PC-9 (cell line): Measurements from ENCODE around the gene PCDHGA5. TPM values are rescaled to one million over a fixed set of nuclear protein-coding genes. Genes with fewer than 3 reads are reported as not detected.

Experiments
- BruUV-seq: library from RNA; stranded (reverse); fragments of 400-500 nt; replicated peaks from 2 replicates; lab custom pipeline; 2021; lab: Mats Ljungman, UMichigan
- CTCF ChIA-PET: fragments of 300-600 bp; sonication (Branson Sonifier 250); formaldehyde crosslinking; loops from one replicate; lab custom pipeline; 2022; ENCODE audit warnings: antibody characterized with exemption; lab: Charles Lee
- POLR2A ChIA-PET: fragments of 300-600 bp; sonication (Branson Sonifier 250); formaldehyde crosslinking; loops from one replicate; lab custom pipeline; 2022; ENCODE audit warnings: antibody characterized with exemption; ENCODE audit not compliant: unreplicated experiment; lab: Charles Lee
- DNase-seq, 2 experiments: peaks; one replicate each; pipeline versions ENCODE4 v3.0.0 to v3.0.0-alpha.2; 2015 to 2022; ENCODE audit warnings: mixed read lengths in 1 of 2
- H2AFZ ChIP-seq: fragments of 200-600 bp; sonication (generic); 2 replicates; pipeline ENCODE4 v1.8.1; 2017; ENCODE audit warnings: antibody characterized with exemption
- H3F3A ChIP-seq: fragments of 200-600 bp; sonication (generic); 2 replicates; pipeline ENCODE4 v1.8.1; 2017; ENCODE audit warnings: antibody characterized with exemption, mild to moderate bottlenecking, low read depth; ENCODE audit not compliant: insufficient read depth
- H3K27ac ChIP-seq: fragments of 200-600 bp; sonication (generic); 2 replicates; pipeline ENCODE4 v1.6.1; 2016; ENCODE audit warnings: mixed run types
- H3K27me3 ChIP-seq: fragments of 200-600 bp; sonication (generic); 2 replicates; pipeline ENCODE4 v1.6.1; 2016; ENCODE audit warnings: low read depth, mixed run types; ENCODE audit not compliant: insufficient read depth
- H3K36me3 ChIP-seq: fragments of 200-600 bp; sonication (generic); 2 replicates; pipeline ENCODE4 v1.6.1; 2016; ENCODE audit warnings: low read depth, mixed run types
- H3K4me1 ChIP-seq: fragments of 200-600 bp; sonication (generic); replicated peaks from 2 replicates; pipeline ENCODE4 v1.6.1; 2016; ENCODE audit warnings: mixed run types; ENCODE audit not compliant: insufficient read depth
- H3K4me2 ChIP-seq: fragments of 200-600 bp; sonication (generic); 2 replicates; pipeline ENCODE4 v1.6.1; 2017; ENCODE audit warnings: mixed run types
- H3K4me3 ChIP-seq: fragments of 200-600 bp; sonication (generic); 2 replicates; pipeline ENCODE4 v1.6.1; 2016; ENCODE audit warnings: mixed run types
- H3K79me2 ChIP-seq: fragments of 200-600 bp; sonication (generic); 2 replicates; pipeline ENCODE4 v1.6.1; 2017; ENCODE audit warnings: low read depth, mixed run types
- H3K9me2 ChIP-seq: fragments of 200-600 bp; sonication (generic); 2 replicates; pipeline ENCODE4 v1.8.1; 2017; ENCODE audit warnings: mild to moderate bottlenecking; ENCODE audit not compliant: insufficient read depth
- H3K9me3 ChIP-seq: fragments of 200-600 bp; sonication (generic); 2 replicates; pipeline ENCODE4 v1.8.1; 2016; ENCODE audit warnings: low read depth; ENCODE audit not compliant: insufficient read depth
- H4K20me1 ChIP-seq: fragments of 200-600 bp; sonication (generic); 2 replicates; pipeline ENCODE4 v1.8.1; 2017; ENCODE audit not compliant: insufficient read depth
- CTCF ChIP-seq: fragments of 200-600 bp; sonication (generic); conservative IDR thresholded peaks from 2 replicates; pipeline ENCODE4 v1.6.1; 2017; ENCODE audit warnings: mixed run types, antibody characterized with exemption, mild to moderate bottlenecking, moderate library complexity
- EZH2 ChIP-seq: fragments of 200-600 bp; sonication (generic); IDR thresholded peaks from 2 replicates; pipeline ENCODE4 v1.8.0; 2017; ENCODE audit warnings: antibody characterized with exemption, low read depth
- intact Hi-C: fragments of 100-400 bp; cut with micrococcal nuclease; formaldehyde crosslinking; loops from one replicate; pipeline ENCODE4 v1.10.0; 2022; ENCODE audit not compliant: unreplicated experiment
- total RNA-seq: library from RNA; stranded (reverse); gene quantifications from 2 replicates; pipeline ENCODE4 v1.2.3, GENCODE V29; 2021

The PCDHGA5 gene
- total RNA-seq, 1 experiment from 2014 or later: 0.13 TPM

- Histone ChIP-seq H3K4me2 (no peak within 1 kb of the TSS), H3K79me2 (no peaks in the 10 kb centered on the region), H3K4me3 (no peak within 1 kb of the TSS), H3K9me3 (no peaks in the 10 kb centered on the region), H3K27ac (no peak within 1 kb of the TSS), H3K9me2 (no peaks in the 10 kb centered on the region), H3K4me1 (no peaks in the 10 kb centered on the region), H2AFZ (peak within 1 kb of the TSS; percentile 60; the same call in 1 of the 2 replicates), H3K36me3 (no peaks in the 10 kb centered on the region), H3F3A (no peaks in the 10 kb centered on the region), H4K20me1 (no peaks in the 10 kb centered on the region), H3K27me3 (no peaks in the 10 kb centered on the region)
- BruUV-seq: no TSS peak
- CTCF ChIA-PET: no interaction called here
- intact Hi-C loops: loop anchor here (5.0 kb wide), 1 partner anchor 212 kb away; no protein-coding TSS in a partner anchor
- POLR2A ChIA-PET: no interaction called here
- TF ChIP-seq EZH2 (no peak), CTCF (peak; percentile 44)
- DNase-seq: peak in 1 of 2 experiments; percentile 33
Observed at GRCh38 chr5:141349917-141350619, 13.9 kb upstream of the PCDHGA5 start, which contains the start of gene PCDHGB1. Gene PCDHGB1 (plus strand): TSS chr5:141350099. CDS start chr5:141350261, 162 bp downstream.

GRCh38 chr5:141351591-141351990, 12.4 kb upstream of the PCDHGA5 start:
- no TSS peak for BruUV-seq
- H3K27ac ChIP-seq: no peak overlapping the region
- DNase-seq: no peak
- H3K79me2 ChIP-seq: no peaks in the 10 kb centered on the region
- H3K9me3 ChIP-seq: no peaks in the 10 kb centered on the region
- H3K27me3 ChIP-seq: no peaks in the 10 kb centered on the region
- TF ChIP-seq EZH2 (no peak), CTCF (no peak)
- no peak overlapping the region for H3K4me3 ChIP-seq
- no peaks in the 10 kb centered on the region for H3K9me2 ChIP-seq
- H3K4me2 ChIP-seq: no peak overlapping the region
- H3K36me3 ChIP-seq: no peaks in the 10 kb centered on the region
- H4K20me1 ChIP-seq: no peaks in the 10 kb centered on the region
- ChIA-PET CTCF (no interaction called here), POLR2A (no interaction called here)
- no peaks in the 10 kb centered on the region for H3K4me1 ChIP-seq
- no peak overlapping the region for H2AFZ ChIP-seq
- no peaks in the 10 kb centered on the region for H3F3A ChIP-seq
- intact Hi-C loops: loop anchor here (5.0 kb wide), 1 partner anchor 211 kb away; no protein-coding TSS in a partner anchor

GRCh38 chr5:141354900-141355469, 9.0 kb upstream of the PCDHGA5 start, which contains the start of gene PCDHGA4:
Gene PCDHGA4 (plus strand): TSS chr5:141355021. CDS start chr5:141355108, 87 bp downstream.
- ChIA-PET POLR2A (no interaction called here), CTCF (no interaction called here)
- H4K20me1 ChIP-seq: no peaks in the 10 kb centered on the region
- no peak within 1 kb of the TSS for H3K4me2 ChIP-seq
- no TSS peak for BruUV-seq
- DNase-seq: no peak
- H3K79me2 ChIP-seq: no peaks in the 10 kb centered on the region
- no peaks in the 10 kb centered on the region for H3K36me3 ChIP-seq
- H3K4me3 ChIP-seq: no peak within 1 kb of the TSS
- intact Hi-C loops: loop anchor here (5.0 kb wide), 1 partner anchor 207 kb away; no protein-coding TSS in a partner anchor
- no peaks in the 10 kb centered on the region for H3K27me3 ChIP-seq
- H2AFZ ChIP-seq: no peak within 1 kb of the TSS
- no peaks in the 10 kb centered on the region for H3F3A ChIP-seq
- TF ChIP-seq EZH2 (no peak), CTCF (peak; percentile 60)
- no peak within 1 kb of the TSS for H3K27ac ChIP-seq
- H3K9me2 ChIP-seq: no peaks in the 10 kb centered on the region
- no peaks in the 10 kb centered on the region for H3K4me1 ChIP-seq
- H3K9me3 ChIP-seq: no peaks in the 10 kb centered on the region
